GM18499 (cell line): ENCODE results near the gene FN1.
"Not testable (repeated sequence)": the region's sequence is repeated elsewhere in the genome, so short reads cannot be mapped to it uniquely, and the experiment has no call there.

ENCODE experiments used
- ATAC-seq: cut with Tn5 transposase; IDR thresholded peaks from one replicate; pipeline ENCODE4 v1.9.1; 2021; ENCODE audit warnings: moderate number of reproducible peaks; ENCODE audit not compliant: insufficient read depth, unreplicated experiment

Gene FN1

GRCh38 chr2:215423928-215424540 is 11.8 kb downstream of the FN1 start:
- ATAC-seq: no peak

GRCh38 chr2:215423234-215423633 is 12.6 kb downstream of the FN1 start:
- ATAC-seq: no peak

- no peak for ATAC-seq
Measured at GRCh38 chr2:215422676-215423075, 13.2 kb downstream of the FN1 start.

- ATAC-seq: no peak
Measured at GRCh38 chr2:215421859-215422461, 13.9 kb downstream of the FN1 start.

- no peak for ATAC-seq
Measured at GRCh38 chr2:215420471-215420935, 15.4 kb downstream of the FN1 start.

- ATAC-seq: no peak
Measured at GRCh38 chr2:215419769-215420470, 15.9 kb downstream of the FN1 start.

- ATAC-seq: no peak
Measured at GRCh38 chr2:215419113-215419512, 16.8 kb downstream of the FN1 start.

GRCh38 chr2:215418064-215418963 is 17.6 kb downstream of the FN1 start:
- no peak for ATAC-seq

GRCh38 chr2:215417400-215417951 is 18.4 kb downstream of the FN1 start:
- ATAC-seq: no peak

- no peak for ATAC-seq
Measured at GRCh38 chr2:215416656-215417055, 19.2 kb downstream of the FN1 start.

GRCh38 chr2:215415820-215416577 is 19.9 kb downstream of the FN1 start:
- no peak for ATAC-seq

GRCh38 chr2:215415218-215415617 is 20.6 kb downstream of the FN1 start:
- no peak for ATAC-seq

GRCh38 chr2:215414674-215415073 is 21.2 kb downstream of the FN1 start:
- no peak for ATAC-seq

GRCh38 chr2:215413974-215414373 is 21.9 kb downstream of the FN1 start:
- ATAC-seq: no peak

GRCh38 chr2:215413484-215413777 is 22.4 kb downstream of the FN1 start:
- no peak for ATAC-seq

GRCh38 chr2:215411941-215412743 is 23.7 kb downstream of the FN1 start:
- no peak for ATAC-seq

GRCh38 chr2:215410932-215411285 is 25.0 kb downstream of the FN1 start:
- ATAC-seq: no peak

- not testable (repeated sequence) for ATAC-seq
Measured at GRCh38 chr2:215410181-215410931, 25.5 kb downstream of the FN1 start.
